Superior temporal gyrus (tissue), 1 donor: ENCODE results near the gene CFAP53.

ENCODE experiments used
- DNase-seq: peaks from one replicate; pipeline ENCODE4 v3.0.0-alpha.2; 2016; ENCODE audit errors: extremely low spot score

Gene CFAP53

DNA sequence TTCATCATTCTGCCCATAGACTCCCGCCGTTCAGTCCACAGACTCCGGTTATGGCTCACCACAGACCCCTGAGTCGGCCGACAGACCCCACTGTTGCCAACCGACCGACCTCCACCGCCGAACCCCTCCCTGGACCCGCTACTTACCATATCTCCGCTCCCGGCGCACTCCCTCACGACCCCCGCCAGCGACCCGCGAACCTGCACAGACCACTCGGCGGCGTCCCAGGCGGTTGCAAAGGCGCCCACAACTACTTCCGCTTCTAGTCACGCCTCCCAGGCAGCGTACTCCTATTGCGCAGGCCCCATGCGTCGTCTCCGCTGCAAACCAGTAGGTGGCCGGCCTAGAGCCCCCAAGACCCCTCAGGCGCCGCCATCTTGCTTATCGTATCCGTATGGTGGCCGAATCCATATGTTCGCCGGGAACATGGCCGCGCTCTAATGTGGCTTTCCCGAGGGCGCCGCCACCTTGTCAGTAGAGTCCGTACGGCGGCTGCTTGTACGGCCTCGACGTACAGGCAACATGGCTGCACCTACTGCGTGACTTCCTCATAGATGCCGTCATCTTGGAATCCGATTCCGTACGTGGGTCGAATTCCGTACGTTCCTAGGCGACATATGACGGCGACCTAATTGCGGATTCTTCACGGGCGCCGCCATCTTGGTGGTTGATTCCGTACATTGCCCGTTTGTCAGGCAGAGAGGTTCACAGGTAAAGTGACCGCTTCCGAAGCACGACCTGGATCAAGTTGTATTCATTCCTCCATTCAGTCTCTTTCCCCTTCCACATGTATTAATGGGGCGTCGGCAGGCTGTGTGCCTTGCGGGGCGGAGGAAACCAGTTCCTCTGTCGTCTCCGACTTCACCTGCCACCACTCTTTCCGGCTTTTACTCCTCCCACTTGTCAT lies 21.4 kb upstream of the CFAP53 start, which contains the start of gene CXXC1:
Gene CXXC1, minus strand, starts transcription at position 252 of the 907 bp plus-strand sequence. Its CDS starts 103 bp downstream, at position 149.
- peak; percentile 99 for DNase-seq

DNA sequence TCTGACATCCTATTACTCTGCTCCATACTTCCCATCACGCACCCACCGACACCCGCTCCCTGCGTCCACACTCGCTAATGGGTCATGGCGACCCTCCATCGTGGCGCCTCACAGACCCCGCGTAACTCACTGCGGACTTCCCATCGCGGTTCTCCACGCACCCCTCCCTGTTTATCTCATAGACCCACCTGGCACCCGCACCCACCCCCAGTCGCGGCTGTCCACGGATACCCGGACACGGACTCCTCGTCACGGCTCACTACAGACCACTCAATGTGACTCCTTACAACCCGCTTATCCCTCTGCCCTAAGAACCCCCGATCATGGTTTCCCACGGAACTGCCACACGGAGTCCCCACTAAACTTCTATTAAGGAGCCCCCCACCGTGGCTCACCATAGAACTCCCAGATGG lies 20.7 kb upstream of the CFAP53 start:
- DNase-seq = peak; percentile 53

DNA sequence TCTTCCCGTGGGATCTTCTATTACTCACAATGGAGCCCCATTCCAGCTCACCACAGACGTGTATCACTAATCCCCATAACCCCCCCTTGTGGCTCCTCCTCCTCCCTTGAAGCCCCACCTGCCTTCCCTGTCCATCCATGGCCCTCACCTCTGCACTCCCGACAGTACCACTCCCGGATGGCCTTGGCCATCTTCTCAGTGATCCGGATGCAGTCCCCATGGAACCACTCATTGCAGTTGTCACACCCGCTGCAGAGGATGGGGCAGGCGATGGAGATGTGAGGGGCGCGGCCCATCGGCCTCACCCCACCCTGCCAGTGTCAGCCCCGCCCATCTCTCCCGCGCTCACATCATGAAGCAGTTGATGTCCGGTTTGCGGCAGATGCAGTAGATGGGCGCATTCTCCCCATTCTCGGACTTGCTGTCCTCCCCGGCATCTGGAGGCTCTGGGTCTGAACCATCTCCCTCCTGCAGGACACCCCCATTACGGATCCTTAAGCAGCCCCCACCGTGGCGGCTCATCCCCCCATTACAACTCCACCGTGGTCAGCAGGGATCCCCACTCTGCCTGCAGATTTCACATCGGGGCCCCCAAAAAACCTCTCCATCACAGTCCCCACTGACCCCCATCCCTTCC lies 20.2 kb upstream of the CFAP53 start:
- no peak for DNase-seq

DNA sequence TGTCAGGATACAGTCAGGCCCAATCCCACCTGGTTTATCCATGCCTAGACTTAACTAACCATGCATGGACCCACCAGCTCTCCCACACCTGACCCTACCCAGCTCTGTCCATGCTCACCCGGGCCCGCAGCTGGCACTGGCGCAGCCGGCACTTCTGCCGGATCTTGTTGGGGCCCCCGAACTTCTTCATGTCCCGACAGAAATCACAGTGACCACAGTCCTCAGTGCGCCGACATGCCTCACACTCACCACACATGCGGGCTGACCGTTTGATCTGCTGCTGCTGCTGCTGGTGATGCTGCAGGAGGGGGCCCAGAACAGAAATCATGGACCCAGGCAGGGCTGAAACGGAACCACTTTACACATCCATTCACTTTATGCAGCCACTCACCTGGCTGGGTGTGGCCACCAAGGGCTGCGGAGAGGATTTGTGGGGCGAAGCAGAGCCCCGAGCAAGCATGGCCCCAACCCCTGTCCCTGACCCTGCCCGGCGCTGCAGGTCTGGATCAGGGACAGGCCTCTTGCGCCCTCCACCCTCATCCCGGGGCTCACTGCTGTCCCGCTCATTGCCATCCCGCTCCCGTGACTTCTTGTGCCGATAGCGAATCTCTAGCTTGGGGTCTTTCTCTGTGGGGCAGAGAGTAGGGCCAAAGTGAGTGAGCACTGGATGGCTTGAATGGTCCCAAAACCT lies 19.5 kb upstream of the CFAP53 start:
- DNase-seq = no peak

DNA sequence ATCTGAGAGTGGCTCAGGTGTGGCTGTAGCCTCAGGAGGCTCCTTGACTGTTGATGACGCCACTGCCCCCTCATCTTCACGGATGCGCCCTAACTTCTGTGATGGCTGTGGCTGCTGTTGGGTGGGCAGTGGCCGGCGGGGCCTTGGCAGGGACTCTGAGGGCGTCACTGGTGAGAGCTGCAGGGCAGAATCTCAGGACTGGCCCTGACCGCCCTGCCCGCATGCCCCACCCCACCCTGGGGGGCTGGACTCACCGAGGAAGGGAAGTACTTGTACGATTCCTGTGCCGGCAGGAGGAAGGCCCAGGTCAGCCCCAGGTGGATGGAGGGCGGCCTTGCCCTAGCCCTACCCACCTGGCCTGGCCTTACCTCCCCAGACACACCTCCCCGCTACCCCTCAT lies 18.8 kb upstream of the CFAP53 start:
- no peak for DNase-seq

DNA sequence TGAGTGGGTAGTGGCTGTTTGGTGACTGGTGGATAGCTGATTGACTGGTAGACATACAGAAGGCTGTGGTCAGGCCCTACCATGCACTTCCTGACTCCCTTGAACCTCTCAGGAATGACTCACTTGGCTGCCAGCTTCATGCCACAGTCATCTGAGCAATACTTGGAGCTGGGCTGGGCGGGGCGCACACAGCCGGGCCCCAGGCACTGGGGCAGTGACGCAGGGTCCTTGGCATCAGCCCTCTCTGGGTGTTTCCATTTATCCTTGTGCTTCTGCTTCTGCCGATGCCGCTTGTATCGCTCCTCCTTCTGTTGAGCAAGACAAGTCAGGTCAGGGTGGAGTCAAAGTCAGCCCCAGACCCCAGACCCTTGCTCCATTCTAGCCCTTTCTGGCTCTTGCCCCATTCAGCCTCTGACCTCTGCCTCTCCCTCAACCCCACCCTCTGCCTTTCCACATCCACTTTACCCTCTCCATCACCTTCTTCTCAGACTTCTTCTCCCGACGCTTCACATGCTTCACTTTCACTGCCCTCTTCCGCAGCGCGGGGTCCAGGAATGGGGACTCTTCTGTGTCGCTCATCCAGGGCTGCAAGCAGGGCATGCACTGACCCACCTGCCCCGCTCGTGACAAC lies 18.1 kb upstream of the CFAP53 start:
- DNase-seq = no peak

DNA sequence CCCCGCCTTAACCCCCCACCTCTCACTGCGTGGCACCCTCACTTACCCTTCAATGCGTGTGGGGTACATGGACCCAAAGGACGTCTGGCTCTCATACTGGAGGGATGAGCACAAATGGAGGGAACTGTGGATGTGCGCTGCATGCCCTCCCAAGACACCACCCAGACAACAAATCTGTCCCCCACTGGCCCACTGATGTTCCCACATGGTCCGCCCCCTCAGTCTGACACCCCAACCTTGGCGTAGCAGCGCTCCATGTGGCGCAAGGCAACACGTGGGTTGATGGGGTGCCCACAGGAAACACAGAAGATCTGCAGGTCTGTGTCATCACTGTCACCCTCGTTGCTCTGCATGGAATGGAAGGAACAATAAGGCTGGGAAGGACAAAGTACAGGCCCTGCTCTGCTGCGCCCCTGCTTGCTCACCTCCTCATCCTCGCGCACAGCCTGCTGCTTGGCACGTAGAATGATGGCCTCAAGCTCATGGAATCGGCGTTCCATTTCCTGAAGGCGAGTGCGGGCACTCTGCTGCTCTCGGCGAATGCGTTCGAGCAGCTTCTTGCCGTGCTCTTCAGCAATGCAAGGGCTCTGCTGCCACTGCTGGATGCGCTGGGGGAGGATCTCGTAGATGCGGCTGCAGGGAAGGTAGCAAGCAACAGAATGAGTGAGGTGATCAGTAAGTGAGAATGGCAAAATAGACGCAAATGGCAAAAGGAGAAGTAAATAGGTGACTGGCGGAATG lies 17.3 kb upstream of the CFAP53 start:
- DNase-seq = no peak

DNA sequence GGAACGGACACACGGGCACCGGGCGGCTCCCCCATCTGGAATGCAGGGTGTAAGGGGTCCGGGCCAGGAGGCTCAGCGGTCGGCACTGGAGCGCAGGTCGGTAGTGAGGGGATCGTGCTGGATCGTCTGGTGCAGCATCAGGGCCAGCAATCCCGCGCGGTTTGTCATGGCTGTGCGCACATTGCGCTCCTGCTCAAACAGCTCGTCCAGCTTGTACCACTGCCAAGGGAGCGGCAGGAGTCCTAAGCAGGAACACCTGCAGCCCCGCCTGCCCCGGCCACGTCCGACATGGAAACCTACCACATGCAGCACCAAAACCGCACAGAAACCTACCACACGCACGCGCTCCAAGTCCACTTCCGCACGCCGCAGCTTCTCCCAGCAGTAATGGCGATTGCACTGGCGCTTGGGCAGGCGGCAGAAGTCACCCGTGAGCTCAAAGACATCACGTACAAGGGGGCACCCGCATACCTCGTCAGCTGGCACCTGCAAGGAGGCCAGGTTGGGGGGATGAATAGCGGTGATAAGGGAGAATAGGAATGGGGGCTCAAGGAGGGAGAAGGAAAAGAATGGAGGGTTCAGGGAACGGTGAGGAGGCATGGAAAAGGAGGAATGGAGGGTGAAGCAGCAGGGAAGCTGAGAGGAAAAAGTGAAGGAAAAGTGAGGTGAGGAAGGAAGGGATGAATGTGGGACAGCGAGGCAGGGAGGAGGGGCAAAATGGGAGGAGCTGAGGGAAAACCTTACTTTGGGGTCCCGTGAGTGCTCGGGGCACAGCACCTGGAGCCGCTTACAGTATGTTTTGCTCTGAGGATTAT lies 16.4 kb upstream of the CFAP53 start:
- DNase-seq = no peak

DNA sequence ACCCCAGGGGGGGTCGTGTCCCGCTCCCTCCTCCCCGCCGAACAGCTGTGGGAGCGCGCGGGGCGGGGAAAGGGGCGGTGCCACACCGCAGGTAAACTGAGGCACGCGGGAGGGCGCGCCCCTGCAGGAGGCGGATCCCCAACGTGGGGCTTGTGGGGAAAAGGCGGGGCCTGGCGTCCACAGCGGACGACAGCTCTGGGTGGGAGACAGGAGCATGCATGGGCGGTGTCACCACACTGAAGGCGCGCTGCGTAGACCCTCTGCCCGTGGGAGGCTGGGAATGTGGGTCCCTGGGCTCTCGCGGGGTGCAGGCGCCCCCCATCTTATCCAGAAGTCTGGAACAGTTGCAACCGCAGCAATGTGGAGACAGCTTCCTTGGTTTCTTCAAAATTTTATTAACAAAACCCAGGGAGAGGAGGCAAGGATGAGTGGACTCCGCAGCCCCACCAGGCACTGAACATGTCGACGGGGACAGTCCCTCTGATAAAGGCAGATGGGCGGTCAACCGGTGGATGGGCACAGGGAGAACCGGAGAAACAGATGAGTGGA lies 15.8 kb upstream of the CFAP53 start:
- no peak for DNase-seq

DNA sequence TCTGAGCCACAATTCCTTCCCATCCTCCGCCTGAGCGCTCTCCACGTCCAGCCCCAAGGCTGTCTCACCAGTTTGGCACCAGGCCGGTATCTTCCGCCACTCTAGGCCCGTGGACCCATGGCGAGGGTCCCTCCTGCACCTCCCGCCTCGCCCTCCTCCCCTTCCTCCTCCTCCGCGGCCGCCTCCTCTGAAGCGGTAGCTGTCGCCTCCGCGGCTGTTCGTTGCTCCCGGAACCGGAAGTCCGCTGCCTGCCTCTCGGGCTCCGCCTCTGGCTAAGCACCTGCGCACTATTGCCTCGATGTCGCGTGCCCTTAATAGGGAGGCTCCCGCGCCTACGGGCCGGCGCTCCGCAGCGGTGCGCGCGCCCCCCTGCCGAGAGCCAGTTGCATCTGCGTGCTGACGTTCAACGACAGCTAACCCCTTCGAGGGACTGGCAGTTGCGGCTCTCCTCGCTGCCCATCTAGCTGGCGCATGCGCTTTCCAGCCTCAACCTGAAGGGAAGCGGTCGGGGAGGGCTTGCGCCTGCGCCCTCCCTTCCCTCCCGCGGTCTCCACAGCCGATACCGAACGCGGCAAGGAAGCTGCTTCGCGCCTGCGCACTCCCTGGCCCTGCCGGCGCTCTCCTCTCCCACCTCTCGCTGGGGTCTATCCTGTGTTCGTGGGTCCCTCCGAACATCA lies 15.1 kb upstream of the CFAP53 start, which contains the start of gene MBD1:
Gene MBD1, minus strand, starts transcription at position 229 of the 677 bp plus-strand sequence. CDS start 1,531 bp downstream, outside the sequence.
- DNase-seq = peak; percentile 98

DNA sequence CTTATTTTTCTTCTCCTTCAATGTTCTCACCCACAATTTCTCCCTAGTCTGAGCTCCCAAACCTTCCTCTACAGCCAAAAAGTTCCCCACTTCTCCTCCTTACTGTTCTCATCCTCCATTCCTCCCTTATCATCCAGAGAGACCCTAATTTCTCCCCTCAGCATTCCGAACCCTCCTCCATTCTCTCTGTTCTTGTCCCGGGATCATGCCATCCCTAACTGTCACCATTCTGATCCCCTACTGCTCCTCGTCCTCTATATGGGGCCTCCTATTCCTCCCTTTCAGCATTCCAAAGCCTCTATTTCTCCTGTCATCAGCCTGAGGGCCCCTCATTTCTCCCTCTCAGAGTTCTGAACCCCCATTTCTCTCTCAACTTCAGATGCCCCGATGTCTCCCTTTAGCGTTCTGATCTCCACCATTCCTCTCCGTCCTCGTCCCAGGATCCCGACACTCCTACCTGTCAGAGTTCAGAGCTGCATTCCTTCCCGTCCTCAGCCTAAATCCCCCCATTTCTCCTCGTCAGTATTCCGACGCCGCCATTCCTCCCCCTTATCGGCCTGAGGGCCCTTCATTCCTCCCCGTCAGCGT lies 14.5 kb upstream of the CFAP53 start:
- no peak for DNase-seq

DNA sequence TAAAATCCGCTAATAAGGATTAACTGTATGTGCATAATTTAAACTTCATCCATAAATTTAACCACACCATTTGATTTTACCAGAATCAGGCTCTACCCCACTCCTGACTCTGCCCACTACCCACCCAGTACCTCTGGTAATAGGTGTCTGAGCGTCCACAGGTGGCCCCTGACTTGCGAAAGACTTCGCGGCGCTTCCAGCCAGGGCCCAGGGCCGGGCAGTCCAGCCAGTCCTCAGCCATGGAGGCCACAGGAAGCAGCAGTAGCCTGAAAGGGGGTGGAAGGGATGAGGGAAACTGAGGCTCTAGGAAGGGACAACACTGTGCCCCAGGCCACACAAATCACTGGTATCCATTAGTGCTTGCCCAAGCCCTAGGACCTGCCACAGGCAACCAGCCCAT lies 13.5 kb upstream of the CFAP53 start:
- no peak for DNase-seq

DNA sequence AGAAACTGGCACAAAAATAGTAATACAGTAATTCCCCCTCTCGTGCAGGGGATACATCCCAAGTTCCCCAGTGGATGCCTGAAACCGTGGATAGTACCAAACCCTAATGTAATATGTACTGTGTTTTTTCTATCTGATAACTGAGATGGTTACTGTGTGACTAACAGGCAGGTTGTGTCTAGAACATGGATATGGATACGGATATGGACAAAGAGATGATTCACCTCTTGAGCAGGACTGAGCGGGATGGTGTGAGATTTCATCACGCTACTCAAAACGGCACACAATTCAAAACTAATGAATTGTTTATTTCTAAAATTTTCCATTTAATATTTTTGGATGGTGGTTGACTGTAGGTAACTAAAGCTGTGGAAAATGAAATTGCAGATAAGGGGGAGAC lies 11.6 kb upstream of the CFAP53 start:
- DNase-seq = no peak

DNA sequence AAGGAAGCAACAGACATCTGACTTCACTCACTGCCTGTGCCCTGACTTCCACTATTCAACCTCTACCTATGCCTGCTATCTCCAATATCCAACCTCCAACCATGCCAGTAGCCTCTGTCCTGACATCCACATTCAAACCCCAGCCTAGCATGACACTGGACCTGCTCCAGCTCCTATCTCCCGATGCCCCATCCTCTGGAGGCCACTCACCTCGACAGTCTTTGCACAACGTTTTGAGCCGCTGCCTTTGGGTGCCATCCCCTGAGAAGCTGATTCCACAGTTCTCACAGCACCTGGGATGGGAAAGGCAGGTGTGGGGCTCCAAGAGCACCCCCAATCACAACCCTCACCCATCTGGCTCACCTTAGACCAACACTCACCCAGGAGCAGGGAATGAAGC lies 10.2 kb upstream of the CFAP53 start:
- no peak for DNase-seq

DNA sequence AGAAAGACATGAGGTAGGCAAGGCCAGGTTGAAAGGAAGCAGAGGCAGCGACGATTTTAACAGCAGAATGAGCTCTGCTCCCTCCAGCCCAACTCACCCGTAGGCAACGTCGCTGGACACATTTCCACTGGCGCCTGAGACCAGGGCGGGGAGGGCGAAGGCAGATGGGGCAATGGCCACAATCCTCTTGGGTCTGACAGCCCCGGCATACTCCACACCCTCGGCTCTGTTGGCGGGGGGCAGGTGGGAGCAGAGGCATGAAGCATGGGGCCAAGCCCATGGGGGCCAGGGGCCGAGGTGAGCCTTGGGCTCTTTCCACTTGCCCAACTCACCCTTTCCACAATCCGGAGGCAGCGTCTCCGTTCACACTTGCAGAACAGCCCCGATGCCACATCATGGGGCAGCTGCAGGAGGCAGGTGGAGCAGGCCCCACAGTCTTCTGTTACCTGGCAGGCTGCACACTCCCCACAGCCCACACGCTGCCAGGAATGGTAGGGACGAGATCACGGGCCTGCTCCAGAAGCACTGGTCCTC lies 9.3 kb upstream of the CFAP53 start:
- no peak for DNase-seq

DNA sequence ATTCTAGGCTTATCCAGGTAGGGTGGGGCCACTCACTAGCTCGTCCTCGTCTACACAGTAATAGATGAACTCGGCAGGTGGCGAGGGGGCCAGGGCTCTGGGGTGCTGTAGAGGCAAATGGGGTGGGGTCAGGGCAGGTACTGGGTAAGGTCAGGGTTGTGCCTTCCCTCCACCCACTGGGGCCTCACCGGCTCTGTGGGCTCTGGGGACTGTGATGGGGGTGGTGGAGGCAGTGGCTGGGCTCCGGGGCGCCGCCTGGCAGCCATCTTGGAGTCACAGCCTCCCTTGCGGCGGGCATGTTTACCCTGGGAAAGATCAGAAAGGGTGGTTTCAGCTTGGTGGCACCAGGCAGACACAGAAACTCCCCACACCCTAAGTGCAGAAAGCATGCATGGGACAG lies 8.6 kb upstream of the CFAP53 start:
- no peak for DNase-seq

DNA sequence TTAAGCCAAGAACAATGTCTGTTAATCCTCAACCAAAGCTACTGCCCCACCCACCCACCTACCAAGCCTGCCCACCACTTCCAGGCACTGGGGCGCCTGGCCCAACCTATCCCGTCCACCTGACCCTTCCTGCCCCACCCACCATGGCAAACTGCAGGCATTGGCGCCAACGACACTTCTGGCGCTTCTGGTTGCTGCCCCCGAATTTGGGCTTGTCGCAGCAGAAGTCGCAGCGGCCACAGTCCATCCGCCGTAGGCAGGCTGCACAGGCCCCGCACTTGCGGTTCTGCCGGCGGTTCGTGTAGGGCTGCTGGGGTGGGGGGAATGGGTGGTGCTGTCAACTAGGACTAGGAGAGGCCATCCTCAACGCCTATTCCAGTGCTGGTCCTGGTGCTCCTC lies 7.7 kb upstream of the CFAP53 start:
- no peak for DNase-seq

DNA sequence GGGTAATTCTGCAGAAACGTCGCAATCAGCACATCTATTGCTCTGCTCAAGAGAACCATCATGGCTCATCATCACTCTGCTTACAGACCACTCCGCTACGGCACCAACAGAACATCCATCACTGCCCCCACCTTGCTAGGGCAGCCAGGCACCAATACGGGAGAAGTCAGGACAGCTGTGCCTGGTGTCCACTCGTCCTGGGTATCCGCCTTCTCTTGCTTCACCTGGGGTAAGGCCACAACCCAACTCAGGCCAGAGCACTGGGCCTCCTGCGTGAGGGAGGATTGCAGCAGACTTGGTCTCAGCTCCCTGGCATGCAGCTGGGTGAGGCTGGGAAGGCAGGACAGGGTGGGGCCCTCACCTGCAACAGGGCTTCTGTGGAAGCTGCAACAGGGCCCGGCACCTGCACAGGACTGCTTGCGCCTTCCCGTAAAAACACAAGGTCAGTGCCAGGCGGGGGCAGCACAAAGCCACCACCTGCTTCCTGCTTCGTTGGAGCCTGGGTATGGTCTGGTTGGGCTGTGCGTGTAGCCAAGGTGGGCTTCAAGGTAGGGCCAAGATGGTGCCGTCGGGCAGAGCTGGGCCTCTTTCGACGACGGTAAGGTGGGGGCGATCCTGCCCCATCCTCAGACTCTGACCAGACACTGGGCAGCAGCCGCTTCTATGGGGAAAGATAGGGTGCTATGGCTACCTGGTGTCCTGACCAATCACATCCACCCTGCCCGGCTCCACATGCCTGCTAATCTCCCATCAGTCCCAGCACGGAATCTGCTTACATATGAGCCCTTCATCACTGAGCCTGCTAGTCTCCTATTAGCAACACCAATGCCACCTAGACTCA lies 7.1 kb upstream of the CFAP53 start:
- no peak for DNase-seq
